Naive thymus-derived CD4-positive, alpha-beta T cell (primary cell): ENCODE measurements around the gene CFAP74. TPM values are rescaled to one million over a fixed set of nuclear protein-coding genes. Genes with fewer than 3 reads are reported as not detected.

Source experiments
- ATAC-seq: fragments of 150-1000 bp; cut with Tn5 transposase; 2 replicates; pipeline ENCODE4 v1.10.0; 2021; ENCODE audit warnings: mild to moderate bottlenecking, moderate library complexity
- CTCF ChIA-PET: fragments of 350-600 bp; sonication (Branson Sonifier 250); formaldehyde crosslinking; loops from one replicate; lab custom pipeline; 2021; ENCODE audit warnings: antibody characterized with exemption; lab: Charles Lee
- POLR2A ChIA-PET: fragments of 350-600 bp; sonication (Branson Sonifier 250); formaldehyde crosslinking; loops from one replicate; lab custom pipeline; 2021; ENCODE audit warnings: antibody characterized with exemption, inconsistent platforms; lab: Charles Lee
- DNase-seq, 9 donors: peaks; one replicate each; pipeline versions ENCODE4 v3.0.0 to v3.0.0-alpha.2; 2020 to 2022; ENCODE audit warnings: mixed read lengths in 1 of 9
- H3K27ac ChIP-seq: one replicate; pipeline ENCODE4 v1.7.0; 2013; ENCODE audit warnings: mild to moderate bottlenecking, low read depth, low read length, moderate library complexity
- H3K27me3 ChIP-seq, 2 donors: one replicate each; pipeline ENCODE4 v1.7.0; 2013; ENCODE audit warnings: low read length in 2 of 2, mild to moderate bottlenecking in 2 of 2, moderate library complexity in 2 of 2; ENCODE audit not compliant: control insufficient read depth in 2 of 2, insufficient read depth in 2 of 2
- H3K36me3 ChIP-seq, 3 experiments: 1 replicate in 2 of 3; 2 replicates in 1 of 3; pipeline ENCODE4 v1.7.0; 2013; ENCODE audit warnings: low read length in 3 of 3, mild to moderate bottlenecking in 3 of 3, moderate library complexity in 1 of 3; ENCODE audit not compliant: insufficient read depth in 3 of 3, control insufficient read depth in 2 of 3
- H3K4me1 ChIP-seq, 2 donors: one replicate each; pipeline ENCODE4 v1.7.0; 2013; ENCODE audit warnings: low read length in 2 of 2, mild to moderate bottlenecking in 2 of 2, moderate library complexity in 1 of 2; ENCODE audit not compliant: control insufficient read depth in 2 of 2, insufficient read depth in 2 of 2
- H3K4me3 ChIP-seq: 2 replicates; pipeline ENCODE4 v1.7.0; 2013; ENCODE audit warnings: mild to moderate bottlenecking, low read length
- H3K9me3 ChIP-seq, 3 experiments: 1 replicate in 2 of 3; 2 replicates in 1 of 3; pipeline ENCODE4 v1.7.0; 2013; ENCODE audit warnings: low read length in 3 of 3; ENCODE audit not compliant: control insufficient read depth in 2 of 3
- H3K27ac Mint-ChIP-seq, 9 donors: one replicate each; pipeline ENCODE4 v1.8.0; 2020 to 2022; ENCODE audit warnings: mixed read lengths in 9 of 9, mild to moderate bottlenecking in 8 of 9, moderate library complexity in 5 of 9, inconsistent platforms in 2 of 9
- H3K27me3 Mint-ChIP-seq, 5 donors: one replicate each; pipeline ENCODE4 v1.8.0; 2021 to 2022; ENCODE audit warnings: mixed read lengths in 5 of 5, mild to moderate bottlenecking in 1 of 5
- H3K36me3 Mint-ChIP-seq, 5 donors: one replicate each; pipeline ENCODE4 v1.8.0; 2020 to 2022; ENCODE audit warnings: mixed read lengths in 5 of 5, mild to moderate bottlenecking in 3 of 5, inconsistent platforms in 1 of 5
- H3K4me1 Mint-ChIP-seq, 7 donors: one replicate each; pipeline ENCODE4 v1.8.0; 2020 to 2022; ENCODE audit warnings: mixed read lengths in 7 of 7, mild to moderate bottlenecking in 3 of 7, inconsistent platforms in 1 of 7
- H3K4me3 Mint-ChIP-seq, 10 donors: one replicate each; pipeline ENCODE4 v1.8.0; 2020 to 2022; ENCODE audit warnings: mild to moderate bottlenecking in 10 of 10, mixed read lengths in 10 of 10, moderate library complexity in 6 of 10, inconsistent platforms in 2 of 10
- H3K9me3 Mint-ChIP-seq, 11 donors: one replicate each; pipeline ENCODE4 v1.8.0; 2020 to 2022; ENCODE audit warnings: mixed read lengths in 11 of 11, mild to moderate bottlenecking in 4 of 11, inconsistent platforms in 1 of 11, moderate library complexity in 1 of 11
- intact Hi-C, 2 donors: fragments of 100-400 bp; cut with micrococcal nuclease; formaldehyde crosslinking; loops; one replicate each; pipeline ENCODE4 v1.15.1; 2023
- polyA plus RNA-seq, 2 donors: library from polyadenylated mRNA; unstranded; fragments of 300-500 nt; fragmentation: Illumina TruSeq; gene quantifications; one replicate each; pipeline ENCODE4 v1.2.3, GENCODE V29; 2021
- total RNA-seq, 6 experiments: library from RNA in 5 of 6; stranded (reverse) in 5 of 6; gene quantifications; 1 replicate in 5 of 6; 2 replicates in 1 of 6; pipeline ENCODE4 v1.2.3 and lab custom pipeline; 2021 to 2026

Gene CFAP74
- total and polyA plus RNA-seq, 7 experiments from 2014 or later: not detected

DNA sequence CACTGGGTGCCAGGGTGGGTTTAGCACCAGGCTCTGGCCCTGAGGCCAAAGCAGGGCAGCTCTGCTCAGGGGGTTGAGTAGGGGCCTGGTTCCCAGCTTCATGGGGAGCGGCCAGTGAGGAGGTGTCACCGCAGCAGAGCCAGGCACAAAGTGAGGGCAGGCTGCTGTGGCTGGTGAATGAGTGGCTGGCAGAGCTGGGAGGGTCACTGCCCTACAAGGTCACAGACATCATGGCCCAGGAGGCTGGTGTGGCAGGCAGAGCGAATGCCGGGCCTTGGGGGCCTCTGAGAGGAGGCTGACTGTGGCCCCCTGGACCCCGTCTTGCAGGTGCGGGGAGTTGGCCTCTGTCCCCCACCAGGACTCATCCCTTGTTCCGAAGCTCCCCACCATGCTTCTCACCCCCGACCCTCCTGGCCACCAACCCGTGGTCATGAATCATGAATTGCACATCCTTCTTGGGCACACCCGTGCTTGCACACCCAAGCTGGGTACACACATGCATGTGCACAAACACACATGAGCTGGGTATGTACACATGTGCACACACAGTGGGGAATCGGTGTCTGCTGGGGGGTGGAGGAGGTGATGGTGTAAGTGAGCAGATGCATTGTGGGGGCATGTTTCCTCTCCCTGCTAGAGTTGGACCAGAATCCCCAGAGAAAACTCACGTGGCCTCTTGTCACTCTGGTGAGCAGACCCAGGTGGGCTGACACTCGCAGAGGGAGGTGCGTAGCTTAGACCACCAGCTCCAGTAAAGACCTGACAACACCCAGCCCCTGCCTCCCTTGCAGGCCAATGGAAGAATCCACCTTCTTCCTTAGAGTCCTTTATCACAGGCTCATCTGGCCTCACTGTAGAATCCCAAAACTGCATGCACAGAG, 107.9 kb downstream of the CFAP74 start:
- POLR2A ChIA-PET: interaction anchor here (0.6 to 2.7 kb wide), 5 partner anchors 10 to 64 kb away, joined by 3 to 8 read pairs (median 4); no protein-coding TSS in a partner anchor
- H3K36me3 ChIP-seq: no peaks in the 10 kb centered on the region
- no peaks in the 10 kb centered on the region for H3K27me3 ChIP-seq
- peaks cover 0 to 9% (median 0%) of the 10 kb centered on the region in 5 donors for H3K36me3 Mint-ChIP-seq
- no peak overlapping the region for H3K4me3 ChIP-seq
- ATAC-seq: no peak
- peaks cover 19 to 57% (median 37%) of the 10 kb centered on the region in 7 donors for H3K4me1 Mint-ChIP-seq
- H3K27ac Mint-ChIP-seq: peak overlapping the region in 5 of 9 donors; percentile 9 to 89 (median 40)
- H3K9me3 Mint-ChIP-seq: peaks cover 0 to 2% (median 0%) of the 10 kb centered on the region in 11 donors
- peaks cover 9 to 27% of the 10 kb centered on the region in 2 donors for H3K4me1 ChIP-seq
- CTCF ChIA-PET: interaction anchor here (1.1 to 1.3 kb wide), 2 partner anchors 11 to 12 kb away, joined by 3 to 5 read pairs; no protein-coding TSS in a partner anchor
- no peak for DNase-seq
- intact Hi-C loops: no loop called here
- H3K27ac ChIP-seq: no peak overlapping the region
- H3K27me3 Mint-ChIP-seq: peaks cover 0 to 7% (median 0%) of the 10 kb centered on the region in 5 donors
- peak overlapping the region in 2 of 10 donors; percentile 45 to 100 for H3K4me3 Mint-ChIP-seq
- no peaks in the 10 kb centered on the region for H3K9me3 ChIP-seq

DNA sequence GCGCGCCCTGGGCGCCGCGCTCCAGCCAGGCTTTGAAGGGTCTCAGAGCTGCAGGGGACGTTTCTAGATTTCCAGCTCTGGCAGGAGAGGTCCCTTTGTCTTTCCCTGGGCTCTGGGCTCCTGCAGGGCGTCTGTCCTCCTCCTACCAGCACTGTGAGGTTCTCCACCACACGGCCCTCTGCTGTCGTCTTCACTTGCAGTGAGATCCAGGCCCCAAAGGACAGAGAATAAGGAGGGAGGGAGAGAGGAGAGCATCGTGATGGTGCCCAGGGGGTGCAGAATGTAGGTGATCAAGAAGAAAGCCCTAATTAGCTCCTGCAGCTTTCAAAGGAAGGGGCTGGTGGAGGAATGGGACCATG, 108.5 kb downstream of the CFAP74 start:
- peaks cover 19 to 57% (median 37%) of the 10 kb centered on the region in 7 donors for H3K4me1 Mint-ChIP-seq
- ATAC-seq: no peak
- no peaks in the 10 kb centered on the region for H3K27me3 ChIP-seq
- peak overlapping the region; percentile 32 for H3K27ac ChIP-seq
- no peak overlapping the region for H3K4me3 ChIP-seq
- peaks cover 0 to 7% (median 0%) of the 10 kb centered on the region in 5 donors for H3K27me3 Mint-ChIP-seq
- no peak for DNase-seq
- peak overlapping the region in 9 of 10 donors; percentile 33 to 100 (median 65) for H3K4me3 Mint-ChIP-seq
- intact Hi-C loops: no loop called here
- no peaks in the 10 kb centered on the region for H3K9me3 ChIP-seq
- H3K36me3 Mint-ChIP-seq: peaks cover 0 to 9% (median 0%) of the 10 kb centered on the region in 5 donors
- H3K36me3 ChIP-seq: no peaks in the 10 kb centered on the region
- peaks cover 9 to 27% of the 10 kb centered on the region in 2 donors for H3K4me1 ChIP-seq
- peak overlapping the region; percentile 21 to 95 (median 79) for H3K27ac Mint-ChIP-seq
- ChIA-PET POLR2A (interaction anchor here (0.7 to 2.7 kb wide), 4 partner anchors 10 to 33 kb away, joined by 3 to 8 read pairs (median 4); no protein-coding TSS in a partner anchor), CTCF (interaction anchor here (1.1 to 1.3 kb wide), 2 partner anchors 12 to 13 kb away, joined by 3 to 5 read pairs; no protein-coding TSS in a partner anchor)
- H3K9me3 Mint-ChIP-seq: peaks cover 0 to 2% (median 0%) of the 10 kb centered on the region in 11 donors

DNA sequence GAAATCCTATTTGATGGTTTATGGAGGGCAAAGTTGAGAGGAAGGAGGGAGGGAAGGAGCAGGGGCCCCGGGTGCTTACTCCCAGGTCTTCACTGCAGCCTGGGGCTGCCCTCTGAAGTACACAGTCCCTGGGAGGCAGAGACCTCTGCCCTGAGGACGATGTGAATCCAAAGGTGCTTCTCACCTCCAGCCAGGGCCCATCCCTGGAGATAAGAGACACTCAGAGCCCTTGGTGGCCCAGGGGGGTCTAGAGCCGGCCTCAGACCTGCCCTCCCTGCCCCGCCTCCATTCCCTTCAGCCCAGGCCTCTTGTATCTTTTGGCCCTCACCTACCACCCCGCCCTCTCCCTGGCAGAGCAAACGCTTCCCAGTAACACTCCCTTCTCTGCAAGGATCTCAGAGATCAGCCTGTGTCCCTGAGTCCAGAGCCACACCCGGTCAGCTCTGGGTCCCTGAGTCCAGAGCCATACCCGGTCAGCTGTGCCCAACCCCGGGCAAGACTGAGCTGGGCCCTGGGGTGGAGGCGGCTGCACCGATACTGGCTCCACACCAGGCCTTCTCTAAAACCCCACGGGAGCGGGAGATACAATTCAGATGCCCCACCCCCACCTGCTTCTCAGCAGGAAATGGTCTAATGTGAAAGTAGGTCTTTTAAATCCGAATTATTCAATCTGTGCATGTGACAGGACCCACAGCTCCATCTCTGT, 109.1 kb downstream of the CFAP74 start:
- Histone ChIP-seq H3K27me3 (no peaks in the 10 kb centered on the region), H3K36me3 (no peaks in the 10 kb centered on the region), H3K27ac (peak overlapping the region; percentile 47), H3K9me3 (no peaks in the 10 kb centered on the region), H3K4me1 (peaks cover 9 to 26% of the 10 kb centered on the region in 2 donors), H3K4me3 (no peak overlapping the region)
- Mint-ChIP-seq H3K27me3 (peaks cover 0 to 7% (median 0%) of the 10 kb centered on the region in 5 donors), H3K4me1 (peaks cover 19 to 52% (median 37%) of the 10 kb centered on the region in 7 donors), H3K27ac (peak overlapping the region; percentile 38 to 95 (median 79)), H3K4me3 (peak overlapping the region in 9 of 10 donors; percentile 33 to 100 (median 65)), H3K36me3 (peaks cover 0 to 9% (median 0%) of the 10 kb centered on the region in 5 donors), H3K9me3 (peaks cover 0 to 2% (median 0%) of the 10 kb centered on the region in 11 donors)
- ATAC-seq (no peak), DNase-seq (peak in 1 of 9 donors; percentile 25)
- CTCF ChIA-PET: interaction anchor here (1.3 kb wide), 1 partner anchor 14 kb away, joined by 5 read pairs; no protein-coding TSS in a partner anchor
- intact Hi-C loops: no loop called here
- POLR2A ChIA-PET: interaction anchor here (1.2 to 2.7 kb wide), 2 partner anchors 14 to 33 kb away, joined by 3 to 8 read pairs; no protein-coding TSS in a partner anchor

DNA sequence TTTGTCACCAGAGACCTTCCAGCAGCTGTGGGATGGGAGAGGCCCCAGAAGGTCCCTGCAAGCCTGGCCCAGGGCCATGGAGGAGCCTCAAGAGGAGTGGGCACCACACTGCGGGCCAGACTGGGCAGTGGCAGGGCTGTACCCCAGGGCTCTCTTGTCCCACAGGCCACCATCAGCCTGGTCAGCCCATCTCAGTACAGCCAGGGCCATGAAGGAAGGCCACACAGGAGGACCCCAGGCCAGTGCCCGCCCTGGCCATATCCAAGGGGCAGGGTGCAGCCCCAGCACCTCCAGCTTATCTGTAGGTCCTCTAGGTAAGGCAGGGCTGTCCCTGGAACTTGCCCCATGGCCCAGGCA, 109.6 kb downstream of the CFAP74 start:
- Mint-ChIP-seq H3K36me3 (peaks cover 0 to 9% (median 0%) of the 10 kb centered on the region in 5 donors), H3K4me3 (peak overlapping the region in 2 of 10 donors; percentile 77 to 100), H3K4me1 (peaks cover 18 to 54% (median 37%) of the 10 kb centered on the region in 7 donors), H3K9me3 (peaks cover 0 to 2% (median 0%) of the 10 kb centered on the region in 11 donors), H3K27ac (peak overlapping the region in 8 of 9 donors; percentile 25 to 95 (median 86)), H3K27me3 (peaks cover 0 to 5% (median 0%) of the 10 kb centered on the region in 5 donors)
- no peaks in the 10 kb centered on the region for H3K9me3 ChIP-seq
- H3K4me3 ChIP-seq: no peak overlapping the region
- H3K4me1 ChIP-seq: peaks cover 11 to 27% of the 10 kb centered on the region in 2 donors
- intact Hi-C loops: no loop called here
- H3K27ac ChIP-seq: peak overlapping the region; percentile 47
- ChIA-PET CTCF (no interaction called here), POLR2A (interaction anchor here (2.7 kb wide), 1 partner anchor 15 kb away, joined by 8 read pairs; no protein-coding TSS in a partner anchor)
- no peaks in the 10 kb centered on the region for H3K27me3 ChIP-seq
- ATAC-seq (no peak), DNase-seq (no peak)
- H3K36me3 ChIP-seq: no peaks in the 10 kb centered on the region

DNA sequence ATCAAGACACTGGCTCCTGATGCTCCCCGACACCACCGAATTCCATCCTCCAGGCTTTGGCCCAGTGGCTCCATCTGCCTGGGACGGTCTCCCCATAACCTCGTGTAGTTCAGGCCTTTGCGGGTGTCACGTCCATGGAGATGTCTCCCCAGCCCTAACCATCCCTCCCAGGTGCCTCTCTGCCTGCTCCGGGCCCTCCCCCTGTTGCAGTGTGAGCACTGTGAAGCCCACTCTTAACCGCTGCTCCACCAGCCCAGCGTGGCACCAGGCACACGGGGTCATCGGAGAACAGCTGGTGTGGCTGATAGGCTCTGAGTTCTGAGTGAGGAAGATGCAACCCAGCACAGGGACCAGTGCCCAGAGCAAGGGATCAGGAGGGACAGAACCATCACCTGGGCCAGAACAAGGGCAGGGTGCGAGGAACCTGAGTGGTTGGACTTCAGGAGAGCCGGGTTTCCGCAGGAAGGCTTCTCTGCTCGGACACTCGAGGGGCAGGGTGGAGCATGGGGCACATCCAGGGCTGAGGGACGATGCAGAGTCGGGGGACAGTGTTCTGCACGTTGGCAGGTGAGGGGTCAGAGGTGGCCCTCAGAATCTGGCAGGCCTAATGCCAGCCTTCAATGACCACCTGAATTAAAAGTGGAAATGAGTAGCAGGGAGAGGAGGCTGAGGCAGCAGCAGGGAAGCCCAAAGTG, 110.1 kb downstream of the CFAP74 start:
- ATAC-seq: no peak
- H3K27me3 Mint-ChIP-seq: peaks cover 0 to 5% (median 0%) of the 10 kb centered on the region in 5 donors
- H3K27me3 ChIP-seq: no peaks in the 10 kb centered on the region
- no peak for DNase-seq
- H3K9me3 ChIP-seq: no peaks in the 10 kb centered on the region
- H3K36me3 ChIP-seq: no peaks in the 10 kb centered on the region
- H3K4me1 ChIP-seq: peaks cover 16 to 33% of the 10 kb centered on the region in 2 donors
- POLR2A ChIA-PET: no interaction called here
- CTCF ChIA-PET: no interaction called here
- intact Hi-C loops: no loop called here
- H3K9me3 Mint-ChIP-seq: peaks cover 0 to 2% (median 0%) of the 10 kb centered on the region in 11 donors
- H3K36me3 Mint-ChIP-seq: peaks cover 0 to 9% (median 0%) of the 10 kb centered on the region in 5 donors
- H3K27ac ChIP-seq: peak overlapping the region; percentile 0
- peaks cover 23 to 55% (median 42%) of the 10 kb centered on the region in 7 donors for H3K4me1 Mint-ChIP-seq
- peak overlapping the region; percentile 25 to 95 (median 89) for H3K27ac Mint-ChIP-seq
- H3K4me3 ChIP-seq: no peak overlapping the region
- H3K4me3 Mint-ChIP-seq: peak overlapping the region; percentile 8 to 100 (median 74)
